HUES48 (cell line): ENCODE measurements around the gene PDZD7.

Source experiments
- H3K27ac ChIP-seq: one replicate; pipeline ENCODE4 v1.7.0; 2013; ENCODE audit warnings: low read depth, low read length, inconsistent platforms
- H3K27me3 ChIP-seq: 2 replicates; pipeline ENCODE4 v1.6.1; 2013; ENCODE audit warnings: mild to moderate bottlenecking, low read length; ENCODE audit not compliant: control insufficient read depth, insufficient read depth
- H3K36me3 ChIP-seq: 2 replicates; pipeline ENCODE4 v1.6.1; 2013; ENCODE audit warnings: low read length; ENCODE audit not compliant: control insufficient read depth, insufficient read depth
- H3K4me1 ChIP-seq: 2 replicates; pipeline ENCODE4 v1.6.1; 2013; ENCODE audit warnings: mild to moderate bottlenecking, low read length; ENCODE audit not compliant: control insufficient read depth, insufficient read depth
- H3K4me3 ChIP-seq: 2 replicates; pipeline ENCODE4 v1.5.1; 2013; ENCODE audit warnings: mild to moderate bottlenecking, low read depth, low read length
- H3K9ac ChIP-seq: 2 replicates; pipeline ENCODE4 v1.6.1; 2013; ENCODE audit warnings: mild to moderate bottlenecking, low read depth, low read length, moderate library complexity
- H3K9me3 ChIP-seq: 2 replicates; pipeline ENCODE4 v1.6.1; 2013; ENCODE audit warnings: low read length; ENCODE audit not compliant: control insufficient read depth, insufficient read depth

The PDZD7 gene

GRCh38 chr10:101060951-101061623, 30.2 kb upstream of the PDZD7 start:
- 0 out of 2 replicates have a peak, but pooled peaks cover 4% of the 10 kb centered on the region for H3K36me3 ChIP-seq
- peak overlapping the region; percentile 92 for H3K27ac ChIP-seq
- H3K4me1 ChIP-seq: peaks cover 30% of the 10 kb centered on the region
- no peaks in the 10 kb centered on the region for H3K9me3 ChIP-seq
- H3K9ac ChIP-seq: peak overlapping the region; percentile 78
- peaks cover 51% of the 10 kb centered on the region for H3K27me3 ChIP-seq
- peak overlapping the region; percentile 96 for H3K4me3 ChIP-seq

- peak overlapping the region; percentile 78 for H3K9ac ChIP-seq
- peak overlapping the region; percentile 96 for H3K4me3 ChIP-seq
- H3K9me3 ChIP-seq: no peaks in the 10 kb centered on the region
- H3K36me3 ChIP-seq: 0 out of 2 replicates have a peak, but pooled peaks cover 5% of the 10 kb centered on the region
- H3K4me1 ChIP-seq: peaks cover 26% of the 10 kb centered on the region
- H3K27me3 ChIP-seq: peaks cover 43% of the 10 kb centered on the region
- peak overlapping the region; percentile 92 for H3K27ac ChIP-seq
Measured at GRCh38 chr10:101060036-101060950, 29.4 kb upstream of the PDZD7 start.

DNA sequence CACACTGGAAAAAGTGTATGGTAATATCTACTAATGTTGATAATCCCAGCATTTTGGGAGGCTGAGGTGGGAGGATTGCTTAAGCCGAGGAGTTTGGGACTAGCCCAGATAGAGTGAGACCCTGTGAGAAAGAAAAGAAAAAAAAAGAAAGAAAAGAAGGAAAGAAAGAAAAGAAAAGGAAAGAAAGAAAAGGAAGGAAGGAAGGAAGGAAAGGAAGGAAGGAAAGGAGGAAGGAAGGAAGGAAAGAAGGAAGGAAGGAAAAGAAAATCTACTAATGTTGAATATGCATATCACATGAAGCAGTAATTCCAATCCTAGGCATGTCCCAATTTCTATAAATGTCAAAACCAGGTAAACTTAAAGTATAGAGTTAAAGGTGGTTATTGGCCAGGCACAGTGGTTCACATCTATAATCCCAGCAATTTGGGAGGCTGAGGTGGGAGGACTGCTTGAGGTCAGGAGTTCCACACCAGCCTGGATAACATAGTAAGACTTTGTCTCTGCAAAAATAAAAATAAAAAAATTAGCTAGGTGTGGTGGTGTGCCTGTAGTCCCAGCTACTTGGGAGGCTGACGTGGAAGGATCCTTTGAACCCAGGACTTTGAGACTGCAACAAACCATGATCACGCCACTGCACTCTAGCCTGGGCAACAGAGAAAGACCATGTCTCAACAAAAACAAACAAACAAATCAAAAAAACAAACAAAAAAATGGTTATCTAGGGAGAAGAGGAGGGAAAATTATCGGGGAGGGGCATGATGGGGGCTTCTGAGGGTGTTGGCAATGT, 25.6 kb upstream of the PDZD7 start:
- Histone ChIP-seq H3K4me1 (peaks cover 9% of the 10 kb centered on the region), H3K9ac (no peak overlapping the region), H3K4me3 (no peak overlapping the region), H3K9me3 (no peaks in the 10 kb centered on the region), H3K27me3 (peaks cover 13% of the 10 kb centered on the region), H3K27ac (no peak overlapping the region), H3K36me3 (peaks cover 11% of the 10 kb centered on the region; the same call in 1 of the 2 replicates)

DNA sequence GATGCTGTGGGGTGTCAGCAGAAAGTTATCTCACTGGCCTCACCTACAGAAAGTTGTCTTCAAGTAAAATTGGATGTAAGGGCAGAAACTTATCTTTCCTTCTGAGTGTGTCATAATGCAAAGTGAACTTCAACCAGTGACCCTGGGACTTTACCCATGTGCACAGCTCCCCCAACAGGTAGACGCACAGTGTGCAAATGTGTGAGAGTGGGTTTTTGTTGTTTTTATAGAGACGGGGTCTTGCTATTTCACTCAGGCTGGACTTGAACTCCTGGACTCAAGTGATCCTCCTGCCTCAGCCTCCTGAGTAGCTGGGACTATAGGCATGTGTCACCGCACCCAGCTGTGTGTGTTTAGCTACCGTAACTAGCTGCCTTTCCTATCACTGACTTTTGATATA, 24.5 kb upstream of the PDZD7 start:
- no peak overlapping the region for H3K4me3 ChIP-seq
- H3K27me3 ChIP-seq: peaks cover 19% of the 10 kb centered on the region
- peaks cover 11% of the 10 kb centered on the region; the same call in 1 of the 2 replicates for H3K36me3 ChIP-seq
- H3K4me1 ChIP-seq: peaks cover 13% of the 10 kb centered on the region
- H3K9me3 ChIP-seq: no peaks in the 10 kb centered on the region
- H3K27ac ChIP-seq: no peak overlapping the region
- no peak overlapping the region for H3K9ac ChIP-seq

- Histone ChIP-seq H3K4me1 (peaks cover 14% of the 10 kb centered on the region), H3K27ac (no peak overlapping the region), H3K27me3 (peaks cover 25% of the 10 kb centered on the region), H3K36me3 (peaks cover 11% of the 10 kb centered on the region; the same call in 1 of the 2 replicates), H3K9me3 (no peaks in the 10 kb centered on the region), H3K9ac (no peak overlapping the region), H3K4me3 (no peak overlapping the region)
Measured at GRCh38 chr10:101054876-101055275, 23.9 kb upstream of the PDZD7 start.

- no peaks in the 10 kb centered on the region for H3K9me3 ChIP-seq
- peaks cover 8% of the 10 kb centered on the region for H3K4me1 ChIP-seq
- H3K4me3 ChIP-seq: no peak overlapping the region
- peaks cover 30% of the 10 kb centered on the region for H3K27me3 ChIP-seq
- H3K36me3 ChIP-seq: peaks cover 11% of the 10 kb centered on the region; the same call in 1 of the 2 replicates
- H3K27ac ChIP-seq: no peak overlapping the region
- H3K9ac ChIP-seq: no peak overlapping the region
Measured at GRCh38 chr10:101054351-101054750, 23.4 kb upstream of the PDZD7 start.

DNA sequence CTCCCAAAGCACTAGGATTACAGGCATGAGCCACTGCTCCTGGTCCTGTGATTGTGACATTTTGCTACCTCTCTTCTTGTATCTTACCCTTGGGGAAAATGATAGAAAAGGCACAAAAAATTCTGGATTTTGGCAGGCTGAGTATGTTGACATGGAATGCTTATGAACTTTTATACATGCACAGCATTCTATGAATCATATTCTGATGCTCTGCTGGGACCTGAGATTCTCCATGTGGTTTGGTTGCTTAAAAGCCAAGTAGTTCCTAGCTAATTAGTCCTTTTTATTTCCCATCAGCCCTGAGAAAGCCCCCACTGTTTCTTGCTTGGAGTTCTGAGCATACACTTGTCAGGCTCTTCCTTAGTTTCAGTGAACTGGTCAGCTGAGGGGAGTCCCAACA, 22.6 kb upstream of the PDZD7 start:
- peaks cover 13% of the 10 kb centered on the region for H3K4me1 ChIP-seq
- H3K36me3 ChIP-seq: peaks cover 11% of the 10 kb centered on the region; the same call in 1 of the 2 replicates
- no peak overlapping the region for H3K4me3 ChIP-seq
- no peak overlapping the region for H3K9ac ChIP-seq
- no peaks in the 10 kb centered on the region for H3K9me3 ChIP-seq
- H3K27me3 ChIP-seq: peaks cover 38% of the 10 kb centered on the region
- H3K27ac ChIP-seq: no peak overlapping the region

DNA sequence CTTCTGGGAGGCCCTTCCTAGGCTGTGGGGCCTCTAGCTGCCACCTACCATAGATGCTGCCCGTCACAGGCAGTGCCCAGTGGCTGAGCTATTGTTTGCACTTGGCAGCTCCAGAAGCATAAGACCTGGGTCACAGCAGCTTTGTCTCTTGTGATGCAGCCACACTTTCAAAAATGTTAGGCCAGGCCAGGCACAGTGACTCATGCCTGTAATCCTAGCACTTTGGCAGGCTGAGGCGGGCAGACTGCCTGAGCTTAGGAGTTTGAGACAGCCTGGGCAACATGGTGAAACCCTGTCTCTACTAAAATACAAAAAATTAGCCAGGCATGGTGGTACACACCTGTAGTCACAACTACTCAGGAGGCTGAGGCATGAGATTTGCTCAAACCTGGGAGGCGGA, 21.4 kb upstream of the PDZD7 start:
- Histone ChIP-seq H3K4me3 (no peak overlapping the region), H3K9me3 (no peaks in the 10 kb centered on the region), H3K9ac (no peak overlapping the region), H3K27me3 (peaks cover 51% of the 10 kb centered on the region), H3K36me3 (peaks cover 10% of the 10 kb centered on the region; the same call in 1 of the 2 replicates), H3K4me1 (peaks cover 19% of the 10 kb centered on the region), H3K27ac (no peak overlapping the region)

DNA sequence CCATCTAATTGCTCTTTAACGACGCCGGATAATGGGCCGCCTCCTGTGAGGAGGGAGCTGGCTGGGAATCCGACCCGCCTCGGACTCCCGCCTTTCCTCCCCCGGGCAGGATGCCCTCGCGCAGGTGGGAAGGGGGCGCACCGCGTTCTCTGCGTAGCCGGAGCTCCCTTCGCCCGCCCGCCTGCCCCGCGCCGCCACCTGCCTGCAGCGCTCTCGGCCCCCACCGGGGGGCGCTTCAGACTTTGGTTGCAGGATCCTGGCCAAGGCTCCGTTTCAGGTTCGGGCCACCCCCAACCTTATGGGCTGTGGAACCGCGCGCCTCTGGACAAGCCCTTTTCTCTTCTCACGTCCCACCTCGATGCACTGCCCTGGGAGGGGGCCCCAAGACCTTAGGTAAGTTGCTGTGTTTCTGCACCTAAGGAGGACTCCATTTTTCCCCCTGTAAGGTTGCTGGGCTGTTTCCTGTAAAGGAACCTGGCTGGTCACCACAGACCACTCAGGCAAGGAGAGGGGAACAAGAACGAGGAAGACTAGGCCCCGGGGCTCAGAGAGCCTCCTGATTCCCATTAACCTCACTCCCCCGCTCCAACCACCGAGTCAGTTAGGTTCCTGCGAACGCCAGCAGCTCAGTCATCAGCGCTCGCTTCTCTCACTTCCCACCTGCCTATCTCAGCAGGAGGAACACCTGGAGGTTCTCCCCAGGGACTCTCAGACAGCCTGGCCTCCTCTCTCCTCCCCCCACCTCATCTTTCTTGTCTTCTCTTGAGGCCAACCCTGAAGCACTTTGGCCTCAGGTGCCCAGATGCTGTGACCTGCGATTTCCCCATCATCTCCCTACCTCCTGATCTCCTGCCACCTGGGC, 19.5 kb upstream of the PDZD7 start:
- Histone ChIP-seq H3K36me3 (peaks cover 7% of the 10 kb centered on the region; the same call in 1 of the 2 replicates), H3K4me1 (peaks cover 27% of the 10 kb centered on the region), H3K4me3 (peak overlapping the region; percentile 36; the same call in 1 of the 2 replicates), H3K27me3 (peaks cover 69% of the 10 kb centered on the region), H3K27ac (no peak overlapping the region), H3K9me3 (no peaks in the 10 kb centered on the region), H3K9ac (no peak overlapping the region)
